Endothelial cell of umbilical vein (primary cell): Measurements from ENCODE around the gene FLT3.

Experiments
- CTCF ChIP-seq, 2 donors: IDR thresholded peaks; 1 replicate in 1 of 2; 2 replicates in 1 of 2; pipeline ENCODE4 v1.5.1; 2011; ENCODE audit warnings: low read length in 2 of 2, mild to moderate bottlenecking in 2 of 2, moderate library complexity in 2 of 2, control low read depth in 1 of 2, inconsistent platforms in 1 of 2, low read depth in 1 of 2; ENCODE audit not compliant: insufficient read depth in 1 of 2; ENCODE audit errors: extremely low read depth in 1 of 2
- EZH2 ChIP-seq: IDR thresholded peaks from 2 replicates; pipeline ENCODE4 v1.6.1; 2012; ENCODE audit warnings: borderline replicate concordance, low read depth, mild to moderate bottlenecking, moderate library complexity, low read length, inconsistent platforms; ENCODE audit not compliant: severe bottlenecking
- POLR2AphosphoS5 ChIP-seq: IDR thresholded peaks from 2 replicates; pipeline ENCODE4 v1.6.1; 2012; ENCODE audit warnings: low read depth, mild to moderate bottlenecking, control low read depth, low read length, moderate library complexity; ENCODE audit not compliant: insufficient read depth

- no peak for TF ChIP-seq CTCF (IDR thresholded peaks at IDR 0.05; ENCODE audit: extremely low read depth in 1 of 2, insufficient read depth in 1 of 2, low read depth in 1 of 2, low read length in 2 of 2)
- no peak for TF ChIP-seq EZH2
- TF ChIP-seq POLR2AphosphoS5 = no peak
These were observed 7.9 kb downstream of the FLT3 start for GRCh38 chr13:28092431-28092830.
